HEK293T (cell line): ENCODE measurements around the gene GINS1.

Experiments used
- HDGF ChIP-seq: fragments of 450-650 bp; IDR thresholded peaks from 2 replicates; pipeline ENCODE4 v1.6.1; 2017; ENCODE audit warnings: antibody characterized with exemption, borderline replicate concordance
- PKNOX1 ChIP-seq: fragments of 450-650 bp; IDR thresholded peaks from 2 replicates; pipeline ENCODE4 v1.6.1; 2016

GRCh38 chr20:25487975-25488374 is 80.5 kb downstream of the GINS1 start:
- no peak for TF ChIP-seq HDGF
- TF ChIP-seq PKNOX1 = no peak
